Lower leg skin (tissue), 3 donors: ENCODE results near the gene FOXL1.

Experiments used
- CTCF ChIP-seq, 3 donors: fragments of 450-650 bp; IDR thresholded peaks; one replicate each; pipeline ENCODE4 v1.5.1; 2016; ENCODE audit warnings: antibody characterized with exemption in 3 of 3, mild to moderate bottlenecking in 3 of 3, moderate library complexity in 2 of 3
- POLR2A ChIP-seq, 2 donors: fragments of 450-650 bp; IDR thresholded peaks; one replicate each; pipeline ENCODE4 v1.6.1; 2016 to 2017; ENCODE audit warnings: antibody characterized with exemption in 2 of 2, mild to moderate bottlenecking in 1 of 2, moderate library complexity in 1 of 2

DNA sequence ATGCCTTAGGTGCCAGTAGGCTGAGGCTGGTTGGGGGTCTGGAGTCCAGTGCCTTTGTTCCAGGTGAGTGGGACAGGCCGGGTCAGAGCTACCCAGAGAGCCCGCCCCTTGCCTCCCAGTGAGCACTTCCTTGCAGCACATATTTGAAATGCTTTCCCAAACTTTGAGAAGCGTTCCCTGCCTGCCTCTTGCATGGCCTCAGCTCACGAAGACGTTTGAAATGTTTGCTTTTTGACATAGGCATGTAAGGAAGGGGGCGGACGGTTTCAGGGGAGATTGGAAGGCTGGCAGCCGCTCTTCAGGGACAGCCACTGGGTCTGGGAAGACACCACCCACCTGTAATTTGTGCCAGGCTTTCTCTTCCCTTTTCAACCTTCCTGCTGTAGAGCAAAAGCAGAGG lies 5.1 kb upstream of the FOXL1 start:
- TF ChIP-seq POLR2A (IDR thresholded peaks at IDR 0.05) = no peak
- no peak for TF ChIP-seq CTCF (IDR thresholded peaks at IDR 0.05)
